Measurements from ENCODE around the gene UNC119. TPM values are rescaled to one million over a fixed set of nuclear protein-coding genes. Genes with fewer than 3 reads are reported as not detected.

UNC119 gene
- total RNA-seq, 1 experiment from 2014 or later = 44.6 TPM

GRCh38 chr17:28530250-28530649, 22.2 kb downstream of the UNC119 start:
- intact Hi-C loops (cut with micrococcal nuclease; ENCODE audit: unreplicated experiment) = no loop called here
- no peaks in the 10 kb centered on the region for H3K4me1 ChIP-seq (ENCODE audit: insufficient read depth, low read length, poor library complexity, severe bottlenecking)
- no peak overlapping the region for H3K4me3 ChIP-seq (ENCODE audit: low read depth, low read length, poor library complexity, severe bottlenecking)
- ChIA-PET CTCF (no interaction called here), POLR2A (ENCODE audit: low non-redundant PET) (no interaction called here)
- BruUV-seq (replicated peaks) = no TSS peak
- TF ChIP-seq CTCF (conservative IDR thresholded peaks at IDR 0.05; ENCODE audit: low read depth, low read length) = no peak
- no peaks in the 10 kb centered on the region for H3K36me3 ChIP-seq (ENCODE audit: insufficient read depth, low read length, poor library complexity, severe bottlenecking)
- H3K9me3 ChIP-seq (ENCODE audit: low read depth, low read length, poor library complexity, severe bottlenecking) = no peaks in the 10 kb centered on the region
- H3K27me3 ChIP-seq (replicated peaks; ENCODE audit: insufficient read depth, low read depth, low read length, poor library complexity) = peaks cover 5% of the 10 kb centered on the region
- H3K27ac ChIP-seq (ENCODE audit: low read depth, low read length, poor library complexity, severe bottlenecking) = no peak overlapping the region
- no peak for DNase-seq (ENCODE audit: low spot score)

- Histone ChIP-seq H3K27ac (ENCODE audit: low read depth, low read length, poor library complexity, severe bottlenecking) (no peak overlapping the region), H3K4me1 (ENCODE audit: insufficient read depth, low read length, poor library complexity, severe bottlenecking) (no peaks in the 10 kb centered on the region), H3K4me3 (ENCODE audit: low read depth, low read length, poor library complexity, severe bottlenecking) (no peak overlapping the region), H3K27me3 (replicated peaks; ENCODE audit: insufficient read depth, low read depth, low read length, poor library complexity) (peaks cover 5% of the 10 kb centered on the region), H3K36me3 (ENCODE audit: insufficient read depth, low read length, poor library complexity, severe bottlenecking) (no peaks in the 10 kb centered on the region), H3K9me3 (ENCODE audit: low read depth, low read length, poor library complexity, severe bottlenecking) (no peaks in the 10 kb centered on the region)
- no peak for DNase-seq (ENCODE audit: low spot score)
- POLR2A ChIA-PET (ENCODE audit: low non-redundant PET) = no interaction called here
- no peak for TF ChIP-seq EZH2 (IDR thresholded peaks at IDR 0.05; ENCODE audit: borderline replicate concordance, low read depth, low read length, poor library complexity, severe bottlenecking)
- no peak for TF ChIP-seq CTCF (conservative IDR thresholded peaks at IDR 0.05; ENCODE audit: low read depth, low read length)
- intact Hi-C loops (cut with micrococcal nuclease; ENCODE audit: unreplicated experiment) = no loop called here
- CTCF ChIA-PET = no interaction called here
- BruUV-seq (replicated peaks) = no TSS peak
These were observed 23.4 kb downstream of the UNC119 start for GRCh38 chr17:28529013-28529400.

GRCh38 chr17:28528327-28529012, 24.0 kb downstream of the UNC119 start:
- CTCF ChIA-PET = no interaction called here
- Histone ChIP-seq H3K4me1 (ENCODE audit: insufficient read depth, low read length, poor library complexity, severe bottlenecking) (no peaks in the 10 kb centered on the region), H3K4me3 (ENCODE audit: low read depth, low read length, poor library complexity, severe bottlenecking) (no peak overlapping the region), H3K27me3 (replicated peaks; ENCODE audit: insufficient read depth, low read depth, low read length, poor library complexity) (peaks cover 5% of the 10 kb centered on the region), H3K27ac (ENCODE audit: low read depth, low read length, poor library complexity, severe bottlenecking) (no peak overlapping the region), H3K9me3 (ENCODE audit: low read depth, low read length, poor library complexity, severe bottlenecking) (no peaks in the 10 kb centered on the region), H3K36me3 (ENCODE audit: insufficient read depth, low read length, poor library complexity, severe bottlenecking) (no peaks in the 10 kb centered on the region)
- DNase-seq (ENCODE audit: low spot score) = no peak
- TF ChIP-seq CTCF (conservative IDR thresholded peaks at IDR 0.05; ENCODE audit: low read depth, low read length) = no peak
- TF ChIP-seq EZH2 (IDR thresholded peaks at IDR 0.05; ENCODE audit: borderline replicate concordance, low read depth, low read length, poor library complexity, severe bottlenecking) = no peak
- intact Hi-C loops (cut with micrococcal nuclease; ENCODE audit: unreplicated experiment) = no loop called here
- POLR2A ChIA-PET (ENCODE audit: low non-redundant PET) = no interaction called here
- no TSS peak for BruUV-seq (replicated peaks)
